ENCODE data around the gene ZNF595.
"Not testable (repeated sequence)": the region's sequence is repeated elsewhere in the genome, so short reads cannot be mapped to it uniquely, and the experiment has no call there.

Gene ZNF595

GRCh38 chr4:51655-52277 is 1.4 kb upstream of the ZNF595 start:
- not testable (repeated sequence) for H3K36me3 Mint-ChIP-seq, H3K27ac Mint-ChIP-seq, H3K27me3 Mint-ChIP-seq, H3K9me3 Mint-ChIP-seq, H3K4me3 Mint-ChIP-seq, H3K4me1 Mint-ChIP-seq

GRCh38 chr4:53521-53920 is 400 bp downstream of the ZNF595 start:
- not testable (repeated sequence) for H3K4me3 Mint-ChIP-seq, H3K27ac Mint-ChIP-seq, H3K4me1 Mint-ChIP-seq, H3K9me3 Mint-ChIP-seq, H3K36me3 Mint-ChIP-seq, H3K27me3 Mint-ChIP-seq

DNA sequence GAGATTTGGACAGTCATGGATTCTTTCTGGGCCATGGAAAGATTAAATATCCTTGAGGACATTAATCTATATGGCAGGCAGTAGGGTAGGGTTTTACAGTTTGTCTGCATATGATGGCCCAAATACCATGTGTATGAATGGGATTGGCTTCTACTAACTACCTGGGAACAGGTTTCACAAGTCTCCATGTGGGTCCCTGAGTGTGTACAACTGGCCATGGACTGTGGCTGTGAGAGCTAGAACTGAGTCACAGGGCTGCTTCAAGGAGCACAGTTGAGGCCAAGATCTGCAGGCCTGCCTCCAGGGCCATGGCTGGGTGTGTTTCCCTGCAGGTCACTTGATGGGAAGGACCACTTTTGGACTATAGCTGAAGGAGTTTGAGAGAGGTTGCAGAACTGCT is 11.6 kb downstream of the ZNF595 start:
- not testable (repeated sequence) for H3K4me1 Mint-ChIP-seq, H3K27ac Mint-ChIP-seq, H3K27me3 Mint-ChIP-seq, H3K4me3 Mint-ChIP-seq
- Mint-ChIP-seq H3K36me3 (peaks cover 12% of the 10 kb centered on the region), H3K9me3 (peaks cover 12% of the 10 kb centered on the region)

DNA sequence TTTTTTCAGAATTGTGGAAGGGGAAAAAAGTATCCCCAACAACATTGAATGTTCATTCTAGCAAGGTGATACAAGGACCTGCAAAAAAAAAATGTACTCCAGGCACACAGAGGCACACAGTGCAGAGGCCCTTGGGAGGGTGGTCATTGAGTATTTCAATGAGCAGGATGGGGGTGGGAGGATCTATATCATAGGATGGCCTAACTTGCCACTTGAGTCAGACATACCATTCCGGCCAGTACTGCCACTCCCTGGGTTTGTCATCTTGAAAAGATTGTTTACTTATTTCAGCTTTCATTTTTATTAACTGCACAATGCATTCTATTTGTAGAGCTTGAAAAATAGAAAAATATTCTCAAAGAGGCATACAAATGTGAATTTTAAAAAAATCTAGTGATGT is 18.7 kb downstream of the ZNF595 start:
- H3K9me3 Mint-ChIP-seq = peaks cover 58% of the 10 kb centered on the region

GRCh38 chr4:85951-86350 is 32.8 kb downstream of the ZNF595 start:
- Mint-ChIP-seq H3K36me3 (peaks cover 46% of the 10 kb centered on the region), H3K4me3 (no peak overlapping the region), H3K9me3 (peaks cover 31% of the 10 kb centered on the region), H3K27me3 (peaks cover under 1% of the 10 kb centered on the region), H3K27ac (no peak overlapping the region), H3K4me1 (no peaks in the 10 kb centered on the region)

More for the DNA sequence above, 18.7 kb downstream of the ZNF595 start:
- H3K4me1 Mint-ChIP-seq = no peaks in the 10 kb centered on the region
- H3K27ac Mint-ChIP-seq = no peak overlapping the region
- peaks cover 48% of the 10 kb centered on the region for H3K36me3 Mint-ChIP-seq
- no peak overlapping the region for H3K4me3 Mint-ChIP-seq
- peaks cover 7% of the 10 kb centered on the region for H3K27me3 Mint-ChIP-seq

DNA sequence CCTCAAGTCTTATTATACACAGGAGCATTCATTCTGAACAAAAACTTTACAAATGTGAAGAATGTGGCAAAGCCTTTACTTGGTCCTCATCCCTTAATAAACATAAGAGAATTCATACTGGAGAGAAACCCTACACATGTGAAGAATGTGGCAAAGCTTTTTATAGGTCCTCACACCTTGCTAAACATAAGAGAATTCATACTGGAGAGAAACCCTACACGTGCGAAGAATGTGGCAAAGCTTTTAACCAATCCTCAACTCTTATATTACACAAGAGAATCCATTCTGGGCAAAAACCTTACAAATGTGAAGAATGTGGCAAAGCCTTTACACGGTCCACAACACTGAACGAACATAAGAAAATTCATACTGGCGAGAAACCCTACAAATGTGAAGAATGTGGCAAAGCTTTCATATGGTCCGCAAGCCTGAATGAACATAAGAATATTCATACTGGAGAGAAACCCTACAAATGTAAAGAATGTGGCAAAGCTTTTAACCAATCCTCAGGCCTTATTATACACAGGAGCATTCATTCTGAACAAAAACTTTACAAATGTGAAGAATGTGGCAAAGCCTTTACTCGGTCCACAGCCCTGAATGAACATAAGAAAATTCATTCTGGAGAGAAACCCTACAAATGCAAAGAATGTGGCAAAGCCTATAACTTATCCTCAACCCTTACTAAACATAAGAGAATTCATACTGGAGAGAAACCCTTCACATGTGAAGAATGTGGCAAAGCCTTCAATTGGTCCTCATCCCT is 33.6 kb downstream of the ZNF595 start:
- peaks cover 33% of the 10 kb centered on the region for H3K9me3 Mint-ChIP-seq
- H3K4me1 Mint-ChIP-seq, H3K27me3 Mint-ChIP-seq, H3K4me3 Mint-ChIP-seq, H3K27ac Mint-ChIP-seq: not testable (repeated sequence)
- peaks cover 45% of the 10 kb centered on the region for H3K36me3 Mint-ChIP-seq

DNA sequence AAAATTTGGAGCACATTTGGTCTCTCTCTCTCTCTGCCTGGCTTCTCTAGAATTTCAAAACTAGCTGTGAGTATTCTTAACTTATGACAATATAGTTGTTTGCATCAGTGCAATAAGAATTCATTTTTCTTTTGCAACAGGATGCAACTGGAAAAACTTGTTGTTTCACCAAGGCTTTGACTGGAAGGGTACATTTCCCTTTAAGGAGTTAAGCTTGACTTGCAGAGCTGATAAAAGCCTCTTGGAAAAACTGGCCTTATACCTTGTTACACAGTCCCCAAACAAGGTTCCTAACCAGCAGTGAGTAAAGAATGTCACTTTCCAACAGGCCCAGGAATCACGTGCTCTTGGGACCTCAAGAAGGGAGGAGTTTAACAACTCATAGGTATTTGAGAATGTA is 45.3 kb downstream of the ZNF595 start:
- H3K36me3 Mint-ChIP-seq = peaks cover 12% of the 10 kb centered on the region
- H3K27me3 Mint-ChIP-seq = peaks cover 2% of the 10 kb centered on the region
- H3K9me3 Mint-ChIP-seq = peaks cover 12% of the 10 kb centered on the region
- H3K4me1 Mint-ChIP-seq = no peaks in the 10 kb centered on the region
- no peak overlapping the region for H3K4me3 Mint-ChIP-seq
- H3K27ac Mint-ChIP-seq = no peak overlapping the region

GRCh38 chr4:99863-100262 is 46.7 kb downstream of the ZNF595 start:
- Mint-ChIP-seq H3K9me3 (peaks cover 11% of the 10 kb centered on the region), H3K27ac (no peak overlapping the region), H3K27me3 (peaks cover 5% of the 10 kb centered on the region), H3K4me3 (no peak overlapping the region), H3K36me3 (peaks cover 9% of the 10 kb centered on the region), H3K4me1 (no peaks in the 10 kb centered on the region)

DNA sequence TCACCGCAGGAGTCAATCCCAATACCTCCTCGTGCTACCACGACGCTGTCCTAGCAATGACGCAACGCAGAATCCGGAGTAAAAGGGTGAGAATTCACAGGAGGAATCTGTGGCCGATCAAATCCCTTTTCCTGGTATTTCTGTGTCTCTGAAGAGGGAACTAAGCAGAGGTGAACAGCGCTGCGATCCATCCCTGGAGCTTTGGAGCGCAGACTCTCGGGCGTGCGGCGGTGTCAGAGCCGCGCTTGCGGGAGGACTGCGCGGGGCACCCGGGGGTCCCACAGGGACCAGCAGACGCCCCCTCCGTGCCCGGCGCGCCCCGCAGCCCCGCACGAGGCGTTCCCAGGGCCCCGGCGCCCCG is 53.9 kb downstream of the ZNF595 start:
- Mint-ChIP-seq H3K27ac (no peak overlapping the region), H3K4me3 (no peak overlapping the region), H3K27me3 (peaks cover 52% of the 10 kb centered on the region), H3K9me3 (peaks cover 24% of the 10 kb centered on the region), H3K4me1 (no peaks in the 10 kb centered on the region), H3K36me3 (peaks cover 23% of the 10 kb centered on the region)

DNA sequence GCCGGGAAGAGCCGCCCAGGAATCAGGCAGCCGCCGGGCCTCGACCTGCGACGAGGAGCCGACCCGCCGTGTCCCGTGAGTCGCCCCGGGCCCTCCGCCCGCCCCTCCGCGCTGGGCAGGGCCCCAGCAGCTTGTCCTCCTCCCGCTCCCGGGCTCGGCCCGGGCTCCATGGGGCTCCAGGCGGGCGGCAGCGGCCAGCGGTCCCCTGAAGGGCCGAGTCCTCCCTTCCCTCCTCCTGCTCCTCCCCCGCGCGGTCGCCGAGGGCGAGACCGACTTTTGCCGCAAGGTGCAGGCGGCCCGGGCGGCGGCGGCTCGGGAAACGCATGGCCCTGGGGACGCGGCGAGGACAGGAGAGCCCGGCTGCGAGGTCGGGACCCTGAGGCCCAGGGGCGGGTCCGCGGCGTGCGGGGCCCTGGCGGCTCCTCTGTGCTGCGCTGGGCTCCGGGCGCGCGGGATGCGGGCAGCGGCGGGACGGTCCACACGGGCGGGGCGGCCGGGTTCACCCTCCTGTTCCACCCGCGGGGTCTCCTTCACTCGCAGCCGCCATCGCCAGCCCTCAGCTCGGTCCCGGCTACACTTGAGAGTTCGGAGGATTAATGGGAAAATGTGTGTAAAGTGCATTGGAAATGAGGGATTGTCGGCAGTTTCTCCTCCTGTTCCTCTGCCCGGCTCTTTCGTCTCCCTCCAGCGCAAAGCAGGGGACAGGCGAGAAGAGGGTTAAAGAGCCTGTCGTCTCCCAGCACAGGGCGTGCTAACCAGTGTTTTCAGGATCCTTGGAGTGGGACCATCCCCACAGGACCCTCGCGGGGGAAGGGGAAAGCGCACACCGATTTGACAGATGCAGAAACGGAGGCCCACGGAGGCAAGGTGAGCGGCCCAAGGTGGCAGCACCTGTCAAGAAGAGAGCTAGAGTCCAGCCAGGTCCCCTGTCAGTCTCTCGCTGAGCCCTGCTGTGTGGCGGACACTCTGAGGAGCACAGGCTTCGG is 54.6 kb downstream of the ZNF595 start:
- peaks cover 24% of the 10 kb centered on the region for H3K9me3 Mint-ChIP-seq
- H3K4me3 Mint-ChIP-seq = no peak overlapping the region
- H3K27me3 Mint-ChIP-seq = peaks cover 52% of the 10 kb centered on the region
- peaks cover 23% of the 10 kb centered on the region for H3K36me3 Mint-ChIP-seq
- no peak overlapping the region for H3K27ac Mint-ChIP-seq
- H3K4me1 Mint-ChIP-seq = no peaks in the 10 kb centered on the region

DNA sequence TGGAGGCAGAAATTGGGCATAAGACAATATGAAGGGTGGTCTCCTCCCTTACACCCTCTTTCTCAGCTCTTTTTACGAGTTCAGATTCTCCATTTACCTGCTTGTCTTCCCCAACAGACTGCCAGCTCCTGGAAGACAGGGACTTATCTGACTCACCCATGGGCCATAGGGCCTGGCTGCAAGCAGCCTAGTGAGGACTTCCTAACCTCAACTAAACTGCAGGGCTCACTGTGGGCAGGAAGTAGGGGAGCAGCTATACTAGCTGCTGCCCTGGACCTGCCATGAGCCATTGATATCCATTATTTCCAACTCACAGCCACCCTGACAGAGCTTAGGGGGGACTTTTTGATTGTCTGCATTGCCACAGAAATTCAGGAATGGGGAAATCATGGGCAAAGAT is 59.6 kb downstream of the ZNF595 start:
- no peaks in the 10 kb centered on the region for H3K4me1 Mint-ChIP-seq

DNA sequence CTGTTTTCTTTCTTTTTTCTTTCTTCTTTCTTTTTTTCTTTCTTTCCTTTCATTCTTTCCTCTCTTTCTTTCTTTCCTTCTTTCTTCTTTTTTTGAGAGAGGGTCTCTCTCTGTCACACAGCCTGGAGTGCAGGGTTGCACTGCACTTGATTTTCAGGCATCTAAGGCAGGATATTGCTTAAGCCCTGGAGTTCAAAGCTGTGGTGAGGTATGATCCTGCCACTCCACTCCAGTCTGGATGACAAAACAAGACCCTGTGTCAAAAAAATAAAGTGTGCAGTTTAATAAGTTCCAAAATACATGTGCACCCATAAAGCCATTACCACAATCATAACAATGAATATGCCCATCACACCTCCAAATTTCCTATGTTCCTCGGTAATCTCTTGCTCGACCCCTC is 60.6 kb downstream of the ZNF595 start:
- H3K4me1 Mint-ChIP-seq = no peaks in the 10 kb centered on the region
- H3K9me3 Mint-ChIP-seq = peaks cover 20% of the 10 kb centered on the region
- H3K27me3 Mint-ChIP-seq = peaks cover 21% of the 10 kb centered on the region
- peaks cover 22% of the 10 kb centered on the region for H3K36me3 Mint-ChIP-seq
- no peak overlapping the region for H3K4me3 Mint-ChIP-seq
- H3K27ac Mint-ChIP-seq = peak overlapping the region; percentile 59

More for the DNA sequence above, 59.6 kb downstream of the ZNF595 start:
- H3K27me3 Mint-ChIP-seq = peaks cover 30% of the 10 kb centered on the region
- peaks cover 25% of the 10 kb centered on the region for H3K36me3 Mint-ChIP-seq
- peaks cover 23% of the 10 kb centered on the region for H3K9me3 Mint-ChIP-seq
- H3K4me3 Mint-ChIP-seq = no peak overlapping the region
- no peak overlapping the region for H3K27ac Mint-ChIP-seq

GRCh38 chr4:114149-114548 is 61.0 kb downstream of the ZNF595 start:
- peaks cover 19% of the 10 kb centered on the region for H3K36me3 Mint-ChIP-seq
- H3K27ac Mint-ChIP-seq = no peak overlapping the region
- H3K4me1 Mint-ChIP-seq = no peaks in the 10 kb centered on the region
- H3K27me3 Mint-ChIP-seq = peaks cover 17% of the 10 kb centered on the region
- no peak overlapping the region for H3K4me3 Mint-ChIP-seq
- peaks cover 16% of the 10 kb centered on the region for H3K9me3 Mint-ChIP-seq

DNA sequence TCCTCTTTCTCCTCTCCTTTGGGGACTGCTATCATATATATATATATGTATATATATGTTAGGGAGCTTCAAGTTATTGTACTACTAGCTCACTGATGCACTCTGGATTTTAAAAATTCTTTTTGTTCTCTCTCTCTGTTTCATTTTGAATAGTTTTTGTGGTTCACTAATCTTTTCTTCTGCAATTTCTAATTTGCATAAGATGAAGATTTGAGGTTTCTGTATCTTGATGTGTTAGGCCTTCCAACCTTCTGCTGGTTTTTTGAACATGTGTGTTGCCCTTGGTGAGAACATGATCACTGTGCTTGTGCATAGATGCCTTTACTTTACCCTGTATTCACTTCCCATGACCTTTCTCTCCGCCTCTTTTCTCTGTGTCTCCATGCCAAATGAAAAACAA is 63.4 kb downstream of the ZNF595 start:
- Mint-ChIP-seq H3K9me3 (peaks cover 6% of the 10 kb centered on the region), H3K4me1 (peaks cover 14% of the 10 kb centered on the region), H3K36me3 (peaks cover 14% of the 10 kb centered on the region), H3K27me3 (no peaks in the 10 kb centered on the region), H3K27ac (no peak overlapping the region), H3K4me3 (no peak overlapping the region)

GRCh38 chr4:120616-121015 is 67.5 kb downstream of the ZNF595 start:
- Mint-ChIP-seq H3K27ac (no peak overlapping the region), H3K36me3 (peaks cover 19% of the 10 kb centered on the region), H3K4me1 (peaks cover 35% of the 10 kb centered on the region), H3K9me3 (peaks cover 6% of the 10 kb centered on the region), H3K27me3 (no peaks in the 10 kb centered on the region), H3K4me3 (peak overlapping the region; percentile 60)

Data from activated naive CD4-positive, alpha-beta T cell treated with anti-CD3 and anti-CD28 coated beads, Interleukin-2, amount 50 U/mL, for 24 hours (primary cell).